ENCODE results near the gene LRRTM2. TPM values are rescaled to one million over a fixed set of nuclear protein-coding genes. Genes with fewer than 3 reads are reported as not detected.

The LRRTM2 gene
- total RNA-seq, 4 donors from 2014 or later: 0.20 to 1.2 (median 0.86) TPM

- TF ChIP-seq POLR2A (IDR thresholded peaks at IDR 0.05): no peak
- no peak for TF ChIP-seq CTCF (IDR thresholded peaks at IDR 0.05)
- WGBS, 2 donors: 87 to 99% methylated on average over 3 of the region's 3 CpGs
- no peaks in the 10 kb centered on the region for H3K27me3 ChIP-seq
- H3K9me3 ChIP-seq: no peaks in the 10 kb centered on the region
- H3K36me3 ChIP-seq: no peaks in the 10 kb centered on the region
- H3K27ac ChIP-seq: no peak overlapping the region
- DNase-seq: no peak
- intact Hi-C loops (cut with DNase I): no loop called here
- no peaks in the 10 kb centered on the region for H3K4me1 ChIP-seq
- no peak overlapping the region for H3K4me3 ChIP-seq (replicated peaks in 1 of 3)
Observed at GRCh38 chr5:138914338-138914737, 39.2 kb upstream of the LRRTM2 start.

- Histone ChIP-seq H3K4me3 (replicated peaks in 1 of 3) (no peak overlapping the region), H3K27me3 (no peaks in the 10 kb centered on the region), H3K36me3 (no peaks in the 10 kb centered on the region), H3K27ac (no peak overlapping the region), H3K4me1 (no peaks in the 10 kb centered on the region), H3K9me3 (no peaks in the 10 kb centered on the region)
- no peak for DNase-seq
- WGBS, 2 donors: 93 to 98% methylated on average over 3 of the region's 3 CpGs
- no peak for TF ChIP-seq CTCF (IDR thresholded peaks at IDR 0.05)
- no peak for TF ChIP-seq POLR2A (IDR thresholded peaks at IDR 0.05)
- intact Hi-C loops (cut with DNase I): no loop called here
Observed at GRCh38 chr5:138913773-138914172, 38.6 kb upstream of the LRRTM2 start.

- H3K27me3 ChIP-seq: no peaks in the 10 kb centered on the region
- no peak overlapping the region for H3K4me3 ChIP-seq (replicated peaks in 1 of 3)
- intact Hi-C loops (cut with DNase I): no loop called here
- H3K4me1 ChIP-seq: no peaks in the 10 kb centered on the region
- no peak for DNase-seq
- TF ChIP-seq CTCF (IDR thresholded peaks at IDR 0.05) (no peak), POLR2A (IDR thresholded peaks at IDR 0.05) (no peak)
- H3K27ac ChIP-seq: no peak overlapping the region
- WGBS, 2 donors: 91 to 94% methylated on average over 4 of the region's 4 CpGs
- no peaks in the 10 kb centered on the region for H3K36me3 ChIP-seq
- H3K9me3 ChIP-seq: no peaks in the 10 kb centered on the region
Observed at GRCh38 chr5:138912093-138912492, 37.0 kb upstream of the LRRTM2 start.

GRCh38 chr5:138911441-138911840, 36.3 kb upstream of the LRRTM2 start:
- no peaks in the 10 kb centered on the region for H3K9me3 ChIP-seq
- intact Hi-C loops (cut with DNase I): no loop called here
- H3K4me3 ChIP-seq (replicated peaks in 1 of 3): no peak overlapping the region
- no peaks in the 10 kb centered on the region for H3K36me3 ChIP-seq
- no peaks in the 10 kb centered on the region for H3K27me3 ChIP-seq
- no peak for DNase-seq
- H3K4me1 ChIP-seq: peaks cover 0 to under 1% of the 10 kb centered on the region in 2 donors
- TF ChIP-seq POLR2A (IDR thresholded peaks at IDR 0.05) (no peak), CTCF (IDR thresholded peaks at IDR 0.05) (no peak)
- no peak overlapping the region for H3K27ac ChIP-seq

GRCh38 chr5:138910546-138911185, 35.5 kb upstream of the LRRTM2 start:
- DNase-seq: no peak
- H3K27me3 ChIP-seq: no peaks in the 10 kb centered on the region
- H3K36me3 ChIP-seq: no peaks in the 10 kb centered on the region
- WGBS, 2 donors: 89 to 91% methylated on average over 7 of the region's 7 CpGs
- intact Hi-C loops (cut with DNase I): no loop called here
- no peaks in the 10 kb centered on the region for H3K9me3 ChIP-seq
- TF ChIP-seq CTCF (IDR thresholded peaks at IDR 0.05) (no peak), POLR2A (IDR thresholded peaks at IDR 0.05) (no peak)
- peaks cover 0 to 8% of the 10 kb centered on the region in 2 donors for H3K4me1 ChIP-seq
- H3K4me3 ChIP-seq (replicated peaks in 1 of 3): no peak overlapping the region
- no peak overlapping the region for H3K27ac ChIP-seq
